AG10803 (cell line): ENCODE measurements around the gene ZNF581.

Experiments used
- DNase-seq: peaks from one replicate; pipeline ENCODE4 v3.0.0; 2010; ENCODE audit warnings: low read depth
- H3K4me3 ChIP-seq: 2 replicates; pipeline ENCODE4 v1.5.1; 2011; ENCODE audit warnings: mild to moderate bottlenecking, low read length, control low read depth
- CTCF ChIP-seq: conservative IDR thresholded peaks from 2 replicates; pipeline ENCODE4 v1.5.1; 2011; ENCODE audit warnings: mild to moderate bottlenecking, low read length, control low read depth, inconsistent platforms

Gene ZNF581

GRCh38 chr19:55605207-55605636 is 38.2 kb upstream of the ZNF581 start:
- DNase-seq: peak; percentile 92
- no peak for TF ChIP-seq CTCF
- peak overlapping the region; percentile 91 for H3K4me3 ChIP-seq

- TF ChIP-seq CTCF: peak; percentile 90
- peak within 1 kb of the TSS; percentile 91 for H3K4me3 ChIP-seq
- peak; percentile 81 for DNase-seq
Measured at GRCh38 chr19:55605637-55606470, 37.6 kb upstream of the ZNF581 start, which contains the start of gene ZNF865. TSS of gene ZNF865 (plus strand) at chr19:55605647. CDS start at chr19:55613619, 7,972 bp downstream.

GRCh38 chr19:55606471-55606787 is 37.0 kb upstream of the ZNF581 start:
- no peak for TF ChIP-seq CTCF

GRCh38 chr19:55606817-55607216 is 36.6 kb upstream of the ZNF581 start:
- DNase-seq: no peak
- H3K4me3 ChIP-seq: peak overlapping the region; percentile 91
- no peak for TF ChIP-seq CTCF

More at GRCh38 chr19:55606471-55606787, 37.0 kb upstream of the ZNF581 start:
- DNase-seq: no peak
- H3K4me3 ChIP-seq: peak overlapping the region; percentile 91

- H3K4me3 ChIP-seq: no peak overlapping the region
- TF ChIP-seq CTCF: no peak
- DNase-seq: no peak
Measured at GRCh38 chr19:55609326-55609725, 34.1 kb upstream of the ZNF581 start.

GRCh38 chr19:55611300-55611982 is 32.0 kb upstream of the ZNF581 start:
- no peak for DNase-seq
- TF ChIP-seq CTCF: no peak
- H3K4me3 ChIP-seq: no peak overlapping the region
